ENCODE measurements around the gene ETHE1.

GRCh38 chr19:43552616-43553015 lies 25.6 kb upstream of the ETHE1 start:
- TF ChIP-seq CTCF (IDR thresholded peaks at IDR 0.05) (no peak), POLR2A (IDR thresholded peaks at IDR 0.05) (no peak)
